ENCODE results near the gene RAD51B.
A peak's percentile ranks its signal among the peaks of the same experiment; 100 is the strongest.

Gene RAD51B

GRCh38 chr14:68033336-68033932 is 213.9 kb downstream of the RAD51B start:
- Histone ChIP-seq H3K4me1 (ENCODE audit: insufficient read depth, poor library complexity, severe bottlenecking) (no peaks in the 10 kb centered on the region), H3K4me3 (ENCODE audit: severe bottlenecking) (no peak overlapping the region), H3K36me3 (ENCODE audit: low read depth) (no peaks in the 10 kb centered on the region), H3K27ac (ENCODE audit: poor library complexity, severe bottlenecking) (no peak overlapping the region), H3K27me3 (ENCODE audit: insufficient read depth, poor library complexity, severe bottlenecking) (no peaks in the 10 kb centered on the region), H3K9me3 (ENCODE audit: severe bottlenecking) (no peaks in the 10 kb centered on the region)
- ATAC-seq (ENCODE audit: low read depth) = no peak
- TF ChIP-seq, protein P1, sequence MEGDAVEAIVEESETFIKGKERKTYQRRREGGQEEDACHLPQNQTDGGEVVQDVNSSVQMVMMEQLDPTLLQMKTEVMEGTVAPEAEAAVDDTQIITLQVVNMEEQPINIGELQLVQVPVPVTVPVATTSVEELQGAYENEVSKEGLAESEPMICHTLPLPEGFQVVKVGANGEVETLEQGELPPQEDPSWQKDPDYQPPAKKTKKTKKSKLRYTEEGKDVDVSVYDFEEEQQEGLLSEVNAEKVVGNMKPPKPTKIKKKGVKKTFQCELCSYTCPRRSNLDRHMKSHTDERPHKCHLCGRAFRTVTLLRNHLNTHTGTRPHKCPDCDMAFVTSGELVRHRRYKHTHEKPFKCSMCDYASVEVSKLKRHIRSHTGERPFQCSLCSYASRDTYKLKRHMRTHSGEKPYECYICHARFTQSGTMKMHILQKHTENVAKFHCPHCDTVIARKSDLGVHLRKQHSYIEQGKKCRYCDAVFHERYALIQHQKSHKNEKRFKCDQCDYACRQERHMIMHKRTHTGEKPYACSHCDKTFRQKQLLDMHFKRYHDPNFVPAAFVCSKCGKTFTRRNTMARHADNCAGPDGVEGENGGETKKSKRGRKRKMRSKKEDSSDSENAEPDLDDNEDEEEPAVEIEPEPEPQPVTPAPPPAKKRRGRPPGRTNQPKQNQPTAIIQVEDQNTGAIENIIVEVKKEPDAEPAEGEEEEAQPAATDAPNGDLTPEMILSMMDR (IDR thresholded peaks at IDR 0.05; ENCODE audit: poor library complexity, severe bottlenecking) = no peak
- DNase-seq (ENCODE audit: low spot score) = no peak

GRCh38 chr14:68034896-68035295 is 215.3 kb downstream of the RAD51B start:
- Histone ChIP-seq H3K36me3 (ENCODE audit: low read depth) (no peaks in the 10 kb centered on the region), H3K4me3 (ENCODE audit: severe bottlenecking) (no peak overlapping the region), H3K4me1 (ENCODE audit: insufficient read depth, poor library complexity, severe bottlenecking) (peaks cover 5% of the 10 kb centered on the region), H3K27ac (ENCODE audit: poor library complexity, severe bottlenecking) (no peak overlapping the region), H3K9me3 (ENCODE audit: severe bottlenecking) (no peaks in the 10 kb centered on the region), H3K27me3 (ENCODE audit: insufficient read depth, poor library complexity, severe bottlenecking) (no peaks in the 10 kb centered on the region)
- ATAC-seq (ENCODE audit: low read depth) (no peak), DNase-seq (ENCODE audit: low spot score) (no peak)
- TF ChIP-seq, protein P1 (IDR thresholded peaks at IDR 0.05; ENCODE audit: poor library complexity, severe bottlenecking) = no peak

- Histone ChIP-seq H3K4me1 (ENCODE audit: insufficient read depth, poor library complexity, severe bottlenecking) (peaks cover 5% of the 10 kb centered on the region), H3K4me3 (ENCODE audit: severe bottlenecking) (no peak overlapping the region), H3K27me3 (ENCODE audit: insufficient read depth, poor library complexity, severe bottlenecking) (no peaks in the 10 kb centered on the region), H3K9me3 (ENCODE audit: severe bottlenecking) (no peaks in the 10 kb centered on the region), H3K27ac (ENCODE audit: poor library complexity, severe bottlenecking) (no peak overlapping the region), H3K36me3 (ENCODE audit: low read depth) (no peaks in the 10 kb centered on the region)
- ATAC-seq (ENCODE audit: low read depth) (no peak), DNase-seq (ENCODE audit: low spot score) (no peak)
- TF ChIP-seq, protein P1 (IDR thresholded peaks at IDR 0.05; ENCODE audit: poor library complexity, severe bottlenecking) = no peak
Observed at GRCh38 chr14:68036202-68036601, 216.6 kb downstream of the RAD51B start.

DNA sequence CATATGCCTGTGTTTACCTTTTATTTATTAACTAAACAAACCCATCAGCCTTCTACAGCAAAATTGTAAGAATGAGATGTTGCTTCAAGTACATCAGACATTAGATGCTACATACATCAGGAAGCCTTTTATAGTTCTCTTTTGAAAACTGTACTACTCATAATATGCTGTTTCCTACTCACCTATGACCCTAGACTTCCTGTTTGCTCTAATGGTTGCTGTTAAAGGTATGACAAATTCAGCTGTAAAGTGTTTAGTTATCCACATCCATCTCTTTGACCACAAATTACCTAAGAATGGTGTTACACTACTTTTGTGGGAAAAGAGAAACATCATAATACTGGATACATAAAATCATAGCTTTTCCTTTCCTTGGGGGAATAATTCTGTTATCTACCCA is 220.0 kb downstream of the RAD51B start:
- H3K4me3 ChIP-seq (ENCODE audit: severe bottlenecking) = no peak overlapping the region
- no peaks in the 10 kb centered on the region for H3K36me3 ChIP-seq (ENCODE audit: low read depth)
- DNase-seq (ENCODE audit: low spot score) (no peak), ATAC-seq (ENCODE audit: low read depth) (peak; percentile 50; the same call in 1 of the 3 replicates)
- H3K27ac ChIP-seq (ENCODE audit: poor library complexity, severe bottlenecking) = no peak overlapping the region
- TF ChIP-seq, protein P1 (IDR thresholded peaks at IDR 0.05; ENCODE audit: poor library complexity, severe bottlenecking) = no peak
- no peaks in the 10 kb centered on the region for H3K27me3 ChIP-seq (ENCODE audit: insufficient read depth, poor library complexity, severe bottlenecking)
- H3K4me1 ChIP-seq (ENCODE audit: insufficient read depth, poor library complexity, severe bottlenecking) = peaks cover 22% of the 10 kb centered on the region
- H3K9me3 ChIP-seq (ENCODE audit: severe bottlenecking) = no peaks in the 10 kb centered on the region

DNA sequence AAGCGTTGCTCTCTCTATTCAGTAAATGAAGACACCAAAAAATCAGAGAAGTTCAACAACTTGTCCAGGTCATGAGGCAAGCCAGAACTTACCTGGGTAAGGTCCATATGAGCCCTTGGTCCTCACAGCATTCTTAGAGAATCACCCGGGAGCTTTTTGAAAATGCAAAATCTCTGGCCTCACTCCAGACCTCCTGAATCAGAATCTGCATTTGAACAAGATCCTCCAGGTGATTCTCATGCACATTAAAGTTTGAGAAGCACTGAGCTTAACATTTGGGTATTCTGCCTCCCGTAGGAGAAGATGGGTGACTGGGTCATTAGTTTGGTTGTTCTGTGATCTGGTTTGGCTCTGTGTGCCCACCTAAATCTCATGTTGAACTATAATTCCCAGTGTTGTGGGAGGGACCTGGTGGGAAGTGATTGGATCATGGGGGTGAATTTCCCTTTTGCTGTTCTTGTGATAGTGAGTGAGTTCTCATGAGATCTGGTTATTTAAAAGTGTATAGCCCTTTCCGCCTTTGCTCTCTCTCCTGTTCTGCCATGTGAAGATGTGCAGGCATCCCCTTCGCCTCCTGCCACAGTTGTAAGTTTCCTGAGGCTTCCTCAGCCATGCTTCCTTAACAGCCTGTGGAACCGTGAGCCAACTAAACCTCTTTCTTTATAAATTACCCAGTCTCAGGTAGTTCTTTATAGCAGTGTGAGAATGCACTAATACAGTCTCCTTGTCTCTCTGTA is 221.2 kb downstream of the RAD51B start:
- Histone ChIP-seq H3K27me3 (ENCODE audit: insufficient read depth, poor library complexity, severe bottlenecking) (no peaks in the 10 kb centered on the region), H3K4me1 (ENCODE audit: insufficient read depth, poor library complexity, severe bottlenecking) (peaks cover 22% of the 10 kb centered on the region), H3K36me3 (ENCODE audit: low read depth) (no peaks in the 10 kb centered on the region), H3K4me3 (ENCODE audit: severe bottlenecking) (no peak overlapping the region), H3K9me3 (ENCODE audit: severe bottlenecking) (no peaks in the 10 kb centered on the region), H3K27ac (ENCODE audit: poor library complexity, severe bottlenecking) (no peak overlapping the region)
- no peak for ATAC-seq (ENCODE audit: low read depth)
- TF ChIP-seq, protein P1 (IDR thresholded peaks at IDR 0.05; ENCODE audit: poor library complexity, severe bottlenecking) = no peak
- DNase-seq (ENCODE audit: low spot score) = no peak

Data from RWPE2 (cell line).